ENCODE results near the gene BRIP1. TPM values are rescaled to one million over a fixed set of nuclear protein-coding genes. Genes with fewer than 3 reads are reported as not detected.

The BRIP1 gene
- total RNA-seq, 1 donor = 20.9 TPM

DNA sequence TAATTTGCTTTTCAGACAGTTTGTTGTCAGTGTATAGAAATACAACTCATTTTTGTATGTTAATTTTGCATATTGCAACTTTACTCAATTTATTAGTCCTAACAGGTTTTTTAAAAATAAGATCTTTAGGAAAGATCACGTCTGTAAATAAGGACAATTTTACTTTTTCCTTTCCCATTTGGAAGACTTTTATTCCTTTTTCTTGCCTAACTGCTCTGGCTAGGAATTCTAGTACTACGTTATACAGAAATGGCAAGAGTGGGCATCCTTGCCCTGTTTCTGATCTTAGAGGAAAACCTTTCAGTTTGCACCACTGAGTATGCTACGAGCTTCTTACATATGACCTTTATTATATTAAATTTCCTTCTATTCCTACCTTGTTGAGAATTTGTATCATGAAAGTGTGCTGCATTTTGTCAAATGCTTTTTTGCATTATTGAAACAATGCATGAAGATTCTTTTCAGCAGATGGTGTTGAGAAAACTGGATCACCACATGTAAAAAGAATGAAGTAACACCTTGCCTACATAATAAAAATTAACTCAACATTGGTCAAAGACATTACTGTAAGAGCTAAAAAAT lies 113.4 kb downstream of the BRIP1 start:
- H3K4me3 ChIP-seq (ENCODE audit: low read depth, low read length) = no peak overlapping the region
- DNase-seq (ENCODE audit: low read depth) = no peak
- TF ChIP-seq, protein P1, sequence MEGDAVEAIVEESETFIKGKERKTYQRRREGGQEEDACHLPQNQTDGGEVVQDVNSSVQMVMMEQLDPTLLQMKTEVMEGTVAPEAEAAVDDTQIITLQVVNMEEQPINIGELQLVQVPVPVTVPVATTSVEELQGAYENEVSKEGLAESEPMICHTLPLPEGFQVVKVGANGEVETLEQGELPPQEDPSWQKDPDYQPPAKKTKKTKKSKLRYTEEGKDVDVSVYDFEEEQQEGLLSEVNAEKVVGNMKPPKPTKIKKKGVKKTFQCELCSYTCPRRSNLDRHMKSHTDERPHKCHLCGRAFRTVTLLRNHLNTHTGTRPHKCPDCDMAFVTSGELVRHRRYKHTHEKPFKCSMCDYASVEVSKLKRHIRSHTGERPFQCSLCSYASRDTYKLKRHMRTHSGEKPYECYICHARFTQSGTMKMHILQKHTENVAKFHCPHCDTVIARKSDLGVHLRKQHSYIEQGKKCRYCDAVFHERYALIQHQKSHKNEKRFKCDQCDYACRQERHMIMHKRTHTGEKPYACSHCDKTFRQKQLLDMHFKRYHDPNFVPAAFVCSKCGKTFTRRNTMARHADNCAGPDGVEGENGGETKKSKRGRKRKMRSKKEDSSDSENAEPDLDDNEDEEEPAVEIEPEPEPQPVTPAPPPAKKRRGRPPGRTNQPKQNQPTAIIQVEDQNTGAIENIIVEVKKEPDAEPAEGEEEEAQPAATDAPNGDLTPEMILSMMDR (IDR thresholded peaks at IDR 0.05; ENCODE audit: insufficient read depth, low read length) = no peak

DNA sequence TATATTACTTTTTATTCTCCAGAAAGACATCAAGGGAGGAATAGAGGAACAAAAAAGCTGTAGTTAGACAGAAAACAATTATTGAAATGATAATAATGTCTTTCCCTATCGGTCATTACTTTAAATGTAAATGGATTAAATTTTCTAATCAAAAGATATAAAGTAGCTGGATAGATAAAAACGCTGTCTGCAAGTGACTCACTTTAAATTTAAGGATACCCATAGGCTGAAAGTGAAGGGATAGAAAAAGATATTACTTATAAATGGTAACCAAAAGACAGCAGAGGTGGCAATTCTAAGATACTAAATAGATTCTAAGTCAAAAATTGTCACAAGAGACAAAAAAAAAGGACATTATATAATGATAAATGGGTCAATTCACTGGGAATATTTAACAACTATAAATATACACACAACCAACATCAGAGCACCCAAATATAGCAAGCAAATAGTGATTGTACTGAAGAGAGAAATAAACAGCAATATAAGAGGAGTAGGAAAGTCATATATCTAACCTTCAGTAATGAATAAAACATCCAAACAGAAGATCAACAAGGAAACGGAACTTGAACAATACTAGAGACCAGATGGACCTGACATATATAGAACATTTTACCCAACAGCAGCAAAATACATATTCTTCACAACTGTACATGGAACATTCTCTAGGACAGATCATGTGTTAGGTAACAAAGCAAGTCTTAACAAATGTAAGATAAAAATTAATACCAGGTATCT lies 116.9 kb downstream of the BRIP1 start:
- TF ChIP-seq, protein P1 (IDR thresholded peaks at IDR 0.05; ENCODE audit: insufficient read depth, low read length) = no peak
- H3K4me3 ChIP-seq (ENCODE audit: low read depth, low read length) = no peak overlapping the region

DNA sequence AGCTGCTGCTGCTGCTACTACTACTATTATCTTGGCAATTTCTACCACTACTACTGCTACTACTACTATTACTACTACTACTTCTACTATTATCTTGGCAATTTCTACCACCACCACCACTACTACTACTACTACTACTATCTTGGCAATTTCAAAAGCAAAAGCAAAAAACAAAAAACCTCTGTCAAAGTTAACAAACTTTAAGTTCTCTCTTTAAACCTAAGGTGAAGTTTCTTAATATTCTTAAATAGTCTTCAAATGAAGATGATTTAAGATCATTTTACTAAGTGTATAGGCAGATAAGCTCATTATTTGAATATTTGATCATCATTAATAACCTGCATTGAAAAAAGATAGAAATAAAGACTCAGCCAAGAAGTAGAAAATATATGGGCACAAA lies 118.5 kb downstream of the BRIP1 start:
- H3K4me3 ChIP-seq (ENCODE audit: low read depth, low read length) = no peak overlapping the region
- TF ChIP-seq, protein P1 (IDR thresholded peaks at IDR 0.05; ENCODE audit: insufficient read depth, low read length) = no peak
- DNase-seq (ENCODE audit: low read depth) = no peak

More for the DNA sequence above, 116.9 kb downstream of the BRIP1 start:
- DNase-seq (ENCODE audit: low read depth) = no peak

DNA sequence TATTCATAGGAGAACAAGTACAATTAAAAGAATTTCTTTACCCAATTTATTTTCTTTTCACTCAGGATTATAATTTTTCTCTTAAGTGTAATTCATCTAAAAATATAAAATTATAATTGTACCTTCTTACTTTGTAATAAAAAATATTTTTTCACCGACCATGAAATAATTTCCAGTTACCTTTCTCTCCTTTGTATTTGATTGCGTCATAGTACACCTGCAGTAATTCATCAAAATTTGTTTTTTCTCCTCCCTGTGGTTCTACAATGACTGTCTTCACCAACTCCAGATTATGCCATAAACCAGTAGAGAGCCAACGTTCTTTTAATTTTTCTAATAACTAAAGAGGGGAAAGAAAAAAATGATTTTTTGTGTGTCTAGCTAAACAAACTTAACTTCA lies 119.1 kb downstream of the BRIP1 start:
- DNase-seq (ENCODE audit: low read depth) = no peak
- H3K4me3 ChIP-seq (ENCODE audit: low read depth, low read length) = no peak overlapping the region
- TF ChIP-seq, protein P1 (IDR thresholded peaks at IDR 0.05; ENCODE audit: insufficient read depth, low read length) = no peak

DNA sequence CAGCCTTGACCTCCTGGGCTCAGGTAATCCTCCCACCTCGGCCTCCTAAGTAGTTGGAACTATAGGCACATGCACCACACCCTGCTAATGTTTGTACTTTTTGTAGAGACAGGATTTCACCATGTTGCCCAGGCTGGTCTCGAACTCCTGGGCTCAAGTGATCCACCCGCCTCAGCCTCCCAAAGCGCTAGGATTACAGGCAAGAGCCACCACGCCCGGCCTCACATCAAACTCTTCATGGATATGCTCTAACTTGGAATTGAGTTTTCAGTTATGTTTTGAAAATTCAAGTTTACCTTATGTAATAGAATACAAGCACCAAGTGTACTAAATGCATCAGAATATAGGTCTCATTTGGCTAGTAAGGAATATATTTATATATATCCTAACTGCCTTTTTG lies 119.6 kb downstream of the BRIP1 start:
- TF ChIP-seq, protein P1 (IDR thresholded peaks at IDR 0.05; ENCODE audit: insufficient read depth, low read length) = no peak
- H3K4me3 ChIP-seq (ENCODE audit: low read depth, low read length) = no peak overlapping the region
- DNase-seq (ENCODE audit: low read depth) = no peak

DNA sequence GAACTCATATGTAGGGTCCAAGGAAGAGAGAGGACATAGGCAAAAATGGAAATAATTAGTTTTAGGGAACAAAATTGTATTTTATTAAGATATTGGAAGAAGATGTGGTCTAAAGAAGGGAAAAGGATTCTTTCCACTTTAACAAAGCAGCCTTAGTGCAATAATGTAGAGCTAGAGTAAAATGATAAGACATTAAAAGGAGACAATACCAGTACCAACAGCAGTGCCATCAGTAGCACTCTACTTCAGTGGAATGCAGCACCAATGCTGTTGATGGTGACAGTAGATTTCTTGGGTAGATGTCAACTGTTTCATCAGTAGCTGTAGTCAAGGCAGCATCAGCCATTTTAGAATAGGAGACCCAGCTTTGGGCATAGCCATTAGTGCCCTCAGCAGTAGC lies 124.3 kb downstream of the BRIP1 start:
- DNase-seq (ENCODE audit: low read depth) = no peak
- no peak overlapping the region for H3K4me3 ChIP-seq (ENCODE audit: low read depth, low read length)
- TF ChIP-seq, protein P1 (IDR thresholded peaks at IDR 0.05; ENCODE audit: insufficient read depth, low read length) = no peak
